ENCODE data around the gene PNPLA6. TPM values are rescaled to one million over a fixed set of nuclear protein-coding genes. Genes with fewer than 3 reads are reported as not detected.

Gene PNPLA6
- total RNA-seq, 4 donors from 2014 or later, result 54.9 to 111 (median 75.2) TPM

GRCh38 chr19:7492142-7492541 lies 43.4 kb upstream of the PNPLA6 start:
- Histone ChIP-seq H3K9me3 (no peaks in the 10 kb centered on the region), H3K4me3 (no peak overlapping the region), H3K36me3 (no peaks in the 10 kb centered on the region), H3K4me1 (peaks cover 0 to 33% (median 4%) of the 10 kb centered on the region in 3 donors), H3K27ac (no peak overlapping the region), H3K27me3 (no peaks in the 10 kb centered on the region)
- 63 to 74% methylated on average over 4 of the region's 4 CpGs for whole genome bisulfite sequencing, 2 donors (ENCODE audit: low coverage in 1 of 2)
- TF ChIP-seq EP300 (IDR thresholded peaks at IDR 0.05) (no peak), CTCF (IDR thresholded peaks at IDR 0.05) (no peak)
- ATAC-seq, result no peak

- WGBS, 2 donors (ENCODE audit: low coverage in 1 of 2), result 75 to 89% methylated on average over 9 of the region's 11 CpGs
- peaks cover 0 to 33% (median 4%) of the 10 kb centered on the region in 3 donors for H3K4me1 ChIP-seq
- no peak for ATAC-seq
Observed at GRCh38 chr19:7492558-7492957, 43.0 kb upstream of the PNPLA6 start.

GRCh38 chr19:7494416-7495098 lies 41.0 kb upstream of the PNPLA6 start:
- Histone ChIP-seq H3K4me3 (peak overlapping the region in 1 of 2 donors; percentile 14), H3K36me3 (no peaks in the 10 kb centered on the region), H3K27ac (peak overlapping the region in 3 of 4 donors; percentile 52 to 79 (median 71)), H3K27me3 (no peaks in the 10 kb centered on the region), H3K4me1 (peaks cover 0 to 21% (median under 1%) of the 10 kb centered on the region in 3 donors), H3K9me3 (no peaks in the 10 kb centered on the region)
- peak; percentile 55 for ATAC-seq
- peak in 2 of 4 experiments; percentile 30 to 31 for TF ChIP-seq CTCF (IDR thresholded peaks at IDR 0.05)
- no peak for TF ChIP-seq POLR2A (IDR thresholded peaks at IDR 0.05)
- 20 to 21% methylated on average over 6 to 10 of the region's 13 CpGs for WGBS, 2 donors (ENCODE audit: low coverage in 1 of 2)

More at GRCh38 chr19:7492558-7492957, 43.0 kb upstream of the PNPLA6 start:
- H3K27ac ChIP-seq, result no peak overlapping the region
- H3K27me3 ChIP-seq, result no peaks in the 10 kb centered on the region
- no peaks in the 10 kb centered on the region for H3K36me3 ChIP-seq
- TF ChIP-seq POLR2A (IDR thresholded peaks at IDR 0.05) (no peak), POLR2AphosphoS5 (IDR thresholded peaks at IDR 0.05) (no peak), CTCF (IDR thresholded peaks at IDR 0.05) (no peak), EP300 (IDR thresholded peaks at IDR 0.05) (no peak)
- H3K9me3 ChIP-seq, result no peaks in the 10 kb centered on the region
- H3K4me3 ChIP-seq, result no peak overlapping the region

GRCh38 chr19:7497292-7497691 lies 38.2 kb upstream of the PNPLA6 start:
- no peak overlapping the region for H3K27ac ChIP-seq
- WGBS, 2 donors (ENCODE audit: low coverage in 1 of 2), result 100% methylated on average over 1 of the region's 7 CpGs; no CpG with 5 or more reads in 1 of the 2 donors
- no peak for ATAC-seq
- no peak for TF ChIP-seq EP300 (IDR thresholded peaks at IDR 0.05)
- no peak for TF ChIP-seq CTCF (IDR thresholded peaks at IDR 0.05)
- TF ChIP-seq POLR2AphosphoS5 (IDR thresholded peaks at IDR 0.05), result no peak
- no peak for TF ChIP-seq POLR2A (IDR thresholded peaks at IDR 0.05)
- H3K4me1 ChIP-seq, result peaks cover 0 to 32% (median 8%) of the 10 kb centered on the region in 3 donors
- H3K9me3 ChIP-seq, result no peaks in the 10 kb centered on the region
- H3K4me3 ChIP-seq, result no peak overlapping the region
- no peaks in the 10 kb centered on the region for H3K36me3 ChIP-seq
- peaks cover 24% of the 10 kb centered on the region for H3K27me3 ChIP-seq

- H3K9me3 ChIP-seq, result no peaks in the 10 kb centered on the region
- peak; percentile 53 for ATAC-seq
- no peak for TF ChIP-seq POLR2A (IDR thresholded peaks at IDR 0.05)
- peak in 1 of 4 experiments; percentile 6 for TF ChIP-seq CTCF (IDR thresholded peaks at IDR 0.05)
- H3K4me1 ChIP-seq, result peaks cover 0 to 18% (median 15%) of the 10 kb centered on the region in 3 donors
- WGBS, 2 donors (ENCODE audit: low coverage in 1 of 2), result no CpG with 5 or more reads among the region's 93 CpGs
- H3K36me3 ChIP-seq, result no peaks in the 10 kb centered on the region
- H3K27ac ChIP-seq, result no peak overlapping the region
- H3K4me3 ChIP-seq, result peak overlapping the region in 1 of 2 donors; percentile 53
- H3K27me3 ChIP-seq, result peaks cover 60% of the 10 kb centered on the region
Observed at GRCh38 chr19:7500811-7501450, 34.6 kb upstream of the PNPLA6 start.
